ENCODE measurements around the gene PIAS3.

GRCh38 chr1:145845144-145845513 is 13.8 kb downstream of the PIAS3 start:
- no peak for TF ChIP-seq REST (IDR thresholded peaks at IDR 0.05)
- no peak for TF ChIP-seq CTCF (IDR thresholded peaks at IDR 0.05; ENCODE audit: low read depth, low read length, missing input control)
- TF ChIP-seq YY1 (IDR thresholded peaks at IDR 0.05) = no peak
- TF ChIP-seq TAF1 (conservative IDR thresholded peaks at IDR 0.05) = no peak
- TF ChIP-seq SP1 (IDR thresholded peaks at IDR 0.05) = no peak
- TF ChIP-seq FOXA1 (IDR thresholded peaks at IDR 0.05) = no peak
- TF ChIP-seq RAD21 (IDR thresholded peaks at IDR 0.05) = no peak
